Measurements from ENCODE around the gene ZDHHC12. TPM values are rescaled to one million over a fixed set of nuclear protein-coding genes. Genes with fewer than 3 reads are reported as not detected.

Gene ZDHHC12
- total RNA-seq, 1 experiment from 2014 or later = 39.3 TPM

DNA sequence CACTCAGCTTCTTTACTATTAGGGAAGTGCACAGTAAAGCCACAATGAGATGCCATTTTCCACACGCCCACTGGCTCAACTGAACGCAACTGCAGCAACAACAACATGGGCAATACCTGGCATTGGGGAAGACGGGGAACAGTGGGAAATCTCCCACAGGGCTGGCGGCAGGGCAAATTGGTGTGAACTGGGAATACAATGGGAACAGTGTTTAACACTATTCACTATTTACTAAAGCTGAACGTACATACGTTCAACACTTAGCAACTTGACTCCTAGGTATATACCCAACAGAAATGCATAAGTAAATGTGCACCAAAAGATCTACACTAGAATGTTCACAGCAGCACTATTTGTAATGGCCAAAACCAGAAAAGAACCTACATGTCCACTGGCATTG is 33.7 kb upstream of the ZDHHC12 start:
- no peak for TF ChIP-seq SIN3A (IDR thresholded peaks at IDR 0.05; ENCODE audit: borderline replicate concordance, insufficient read depth, low read depth, low read length)
- TF ChIP-seq, protein P1, sequence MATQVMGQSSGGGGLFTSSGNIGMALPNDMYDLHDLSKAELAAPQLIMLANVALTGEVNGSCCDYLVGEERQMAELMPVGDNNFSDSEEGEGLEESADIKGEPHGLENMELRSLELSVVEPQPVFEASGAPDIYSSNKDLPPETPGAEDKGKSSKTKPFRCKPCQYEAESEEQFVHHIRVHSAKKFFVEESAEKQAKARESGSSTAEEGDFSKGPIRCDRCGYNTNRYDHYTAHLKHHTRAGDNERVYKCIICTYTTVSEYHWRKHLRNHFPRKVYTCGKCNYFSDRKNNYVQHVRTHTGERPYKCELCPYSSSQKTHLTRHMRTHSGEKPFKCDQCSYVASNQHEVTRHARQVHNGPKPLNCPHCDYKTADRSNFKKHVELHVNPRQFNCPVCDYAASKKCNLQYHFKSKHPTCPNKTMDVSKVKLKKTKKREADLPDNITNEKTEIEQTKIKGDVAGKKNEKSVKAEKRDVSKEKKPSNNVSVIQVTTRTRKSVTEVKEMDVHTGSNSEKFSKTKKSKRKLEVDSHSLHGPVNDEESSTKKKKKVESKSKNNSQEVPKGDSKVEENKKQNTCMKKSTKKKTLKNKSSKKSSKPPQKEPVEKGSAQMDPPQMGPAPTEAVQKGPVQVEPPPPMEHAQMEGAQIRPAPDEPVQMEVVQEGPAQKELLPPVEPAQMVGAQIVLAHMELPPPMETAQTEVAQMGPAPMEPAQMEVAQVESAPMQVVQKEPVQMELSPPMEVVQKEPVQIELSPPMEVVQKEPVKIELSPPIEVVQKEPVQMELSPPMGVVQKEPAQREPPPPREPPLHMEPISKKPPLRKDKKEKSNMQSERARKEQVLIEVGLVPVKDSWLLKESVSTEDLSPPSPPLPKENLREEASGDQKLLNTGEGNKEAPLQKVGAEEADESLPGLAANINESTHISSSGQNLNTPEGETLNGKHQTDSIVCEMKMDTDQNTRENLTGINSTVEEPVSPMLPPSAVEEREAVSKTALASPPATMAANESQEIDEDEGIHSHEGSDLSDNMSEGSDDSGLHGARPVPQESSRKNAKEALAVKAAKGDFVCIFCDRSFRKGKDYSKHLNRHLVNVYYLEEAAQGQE (IDR thresholded peaks at IDR 0.05; ENCODE audit: insufficient read depth in 1 of 2, low read depth in 2 of 2, low read length in 1 of 2) = no peak
- no peak for TF ChIP-seq TCF7L2 (IDR thresholded peaks at IDR 0.05; ENCODE audit: low read depth, low read length)
- no peak for TF ChIP-seq CTCF (IDR thresholded peaks at IDR 0.05)
- intact Hi-C loops (cut with micrococcal nuclease; ENCODE audit: unreplicated experiment) = no loop called here

DNA sequence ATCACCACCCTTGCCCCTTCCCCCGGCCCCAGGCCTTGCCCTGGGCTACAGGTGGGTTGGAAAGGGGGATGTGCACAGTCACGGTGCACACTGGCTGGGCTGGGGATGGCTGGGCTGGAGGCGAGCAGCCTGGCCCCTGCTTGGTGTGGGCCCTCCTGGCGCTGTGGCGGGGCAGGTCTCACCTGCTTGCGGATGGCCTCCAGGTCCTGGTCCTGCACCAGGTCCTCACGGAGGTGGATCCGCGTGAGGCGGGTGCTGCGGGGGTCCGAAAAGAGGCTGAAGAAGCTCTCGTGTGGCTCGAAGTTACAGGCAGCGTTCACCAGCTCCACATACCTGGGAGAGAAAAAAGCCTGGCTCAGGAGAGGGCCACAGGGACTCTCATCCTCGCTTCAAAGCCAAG is 29.7 kb upstream of the ZDHHC12 start:
- BruUV-seq (replicated peaks) = no TSS peak
- CTCF ChIA-PET = interaction anchor here (0.6 kb wide), 1 partner anchor 383 kb away, joined by 4 read pairs; the partner anchor contains the start of gene URM1
- no peaks in the 10 kb centered on the region for H3K9me3 ChIP-seq (ENCODE audit: control insufficient read depth, insufficient read depth, low read depth, low read length)
- intact Hi-C loops (cut with micrococcal nuclease; ENCODE audit: unreplicated experiment) = no loop called here
- no peak for TF ChIP-seq POLR2AphosphoS5 (IDR thresholded peaks at IDR 0.05; ENCODE audit: low read depth, low read length)
- TF ChIP-seq TCF7L2 (IDR thresholded peaks at IDR 0.05; ENCODE audit: low read depth, low read length) = no peak
- TF ChIP-seq, protein P1 (IDR thresholded peaks at IDR 0.05; ENCODE audit: insufficient read depth in 1 of 2, low read depth in 2 of 2, low read length in 1 of 2) = no peak
- TF ChIP-seq CTCF (IDR thresholded peaks at IDR 0.05) = no peak
- no peak for TF ChIP-seq SIN3A (IDR thresholded peaks at IDR 0.05; ENCODE audit: borderline replicate concordance, insufficient read depth, low read depth, low read length)
- no peak for ATAC-seq
- no peaks in the 10 kb centered on the region for H3K27me3 ChIP-seq (ENCODE audit: control insufficient read depth, insufficient read depth, low read length)
- H3K4me1 ChIP-seq (ENCODE audit: control insufficient read depth, insufficient read depth, low read length) = no peaks in the 10 kb centered on the region
- no peak overlapping the region for H3K4me3 ChIP-seq (ENCODE audit: low read depth in 2 of 2, low read length in 2 of 2)
- in situ Hi-C loops (cut with HindIII; ENCODE audit: low pct_unique_long_range_greater_than_20kb, low sequenced_read_pairs) = no loop called here
- H3K27ac ChIP-seq (ENCODE audit: low read length) = no peak overlapping the region
- DNase-seq (ENCODE audit: low read depth, low spot score) = no peak
- H3K36me3 ChIP-seq (ENCODE audit: control insufficient read depth, insufficient read depth, low read length) = no peaks in the 10 kb centered on the region
- POLR2A ChIA-PET = interaction anchor here (0.5 kb wide), 1 partner anchor 37 kb away, joined by 3 read pairs; no protein-coding TSS in a partner anchor

More for the DNA sequence above, 33.7 kb upstream of the ZDHHC12 start:
- no TSS peak for BruUV-seq (replicated peaks)
- DNase-seq (ENCODE audit: low read depth, low spot score) (no peak), ATAC-seq (no peak)
- H3K27me3 ChIP-seq (ENCODE audit: control insufficient read depth, insufficient read depth, low read length) = no peaks in the 10 kb centered on the region
- H3K9me3 ChIP-seq (ENCODE audit: control insufficient read depth, insufficient read depth, low read depth, low read length) = no peaks in the 10 kb centered on the region
- ChIA-PET CTCF (no interaction called here), POLR2A (interaction anchor here (0.6 kb wide), 1 partner anchor 48 kb away, joined by 6 read pairs; no protein-coding TSS in a partner anchor)
- H3K4me1 ChIP-seq (ENCODE audit: control insufficient read depth, insufficient read depth, low read length) = no peaks in the 10 kb centered on the region
- H3K4me3 ChIP-seq (ENCODE audit: low read depth in 2 of 2, low read length in 2 of 2) = no peak overlapping the region
- in situ Hi-C loops (cut with HindIII; ENCODE audit: low pct_unique_long_range_greater_than_20kb, low sequenced_read_pairs) = no loop called here
- no peaks in the 10 kb centered on the region for H3K36me3 ChIP-seq (ENCODE audit: control insufficient read depth, insufficient read depth, low read length)
- H3K27ac ChIP-seq (ENCODE audit: low read length) = no peak overlapping the region
